ENCODE measurements around the gene MYH9. TPM values are rescaled to one million over a fixed set of nuclear protein-coding genes. Genes with fewer than 3 reads are reported as not detected.

Gene MYH9
- total and polyA plus RNA-seq, 4 donors: 32.3 to 150 (median 98.7) TPM

GRCh38 chr22:36321797-36322601, 65.8 kb downstream of the MYH9 start:
- DNase-seq (ENCODE audit: low spot score): no peak
- WGBS: 93% methylated on average over 37 of the region's 37 CpGs
- peaks cover 9 to 34% (median 23%) of the 10 kb centered on the region in 4 donors for H3K4me1 ChIP-seq (ENCODE audit: control insufficient read depth in 4 of 4, insufficient read depth in 4 of 4, low read length in 3 of 4)

GRCh38 chr22:36320553-36320952, 67.2 kb downstream of the MYH9 start:
- Histone ChIP-seq H3K4me3 (ENCODE audit: low read depth in 1 of 3, low read length in 3 of 3) (no peak overlapping the region), H3K9me3 (ENCODE audit: control insufficient read depth in 4 of 4, low read length in 3 of 4) (no peaks in the 10 kb centered on the region), H3K4me1 (ENCODE audit: control insufficient read depth in 4 of 4, insufficient read depth in 4 of 4, low read length in 3 of 4) (peaks cover 9 to 23% (median 21%) of the 10 kb centered on the region in 4 donors), H3K9ac (ENCODE audit: low read depth in 1 of 2, low read length in 2 of 2) (no peak overlapping the region), H3K27ac (ENCODE audit: low read depth in 1 of 2, low read length in 2 of 2) (no peak overlapping the region), H3K36me3 (ENCODE audit: control insufficient read depth in 4 of 4, insufficient read depth in 3 of 4, low read depth in 1 of 4, low read length in 3 of 4) (peaks cover 17 to 72% (median 49%) of the 10 kb centered on the region in 4 donors), H3K27me3 (ENCODE audit: control insufficient read depth in 4 of 4, insufficient read depth in 4 of 4, low read length in 3 of 4) (no peaks in the 10 kb centered on the region)
- DNase-seq (ENCODE audit: low spot score): no peak
- TF ChIP-seq HNF4A (conservative IDR thresholded peaks at IDR 0.05): no peak
- no peak for TF ChIP-seq TAF1 (conservative IDR thresholded peaks at IDR 0.05)
- TF ChIP-seq RAD21 (IDR thresholded peaks at IDR 0.05): no peak
- no peak for TF ChIP-seq FOXA2 (IDR thresholded peaks at IDR 0.05)
- no peak for TF ChIP-seq RXRA (IDR thresholded peaks at IDR 0.05)
- WGBS: 65% methylated on average over 9 of the region's 9 CpGs

More at GRCh38 chr22:36321797-36322601, 65.8 kb downstream of the MYH9 start:
- no peak overlapping the region for H3K27ac ChIP-seq (ENCODE audit: low read depth in 1 of 2, low read length in 2 of 2)
- no peak overlapping the region for H3K4me3 ChIP-seq (ENCODE audit: low read depth in 1 of 3, low read length in 3 of 3)
- TF ChIP-seq SP1 (IDR thresholded peaks at IDR 0.05): no peak
- TF ChIP-seq RXRA (IDR thresholded peaks at IDR 0.05): no peak
- no peaks in the 10 kb centered on the region for H3K9me3 ChIP-seq (ENCODE audit: control insufficient read depth in 4 of 4, low read length in 3 of 4)
- peaks cover 17 to 74% (median 55%) of the 10 kb centered on the region in 4 donors for H3K36me3 ChIP-seq (ENCODE audit: control insufficient read depth in 4 of 4, insufficient read depth in 3 of 4, low read depth in 1 of 4, low read length in 3 of 4)
- no peaks in the 10 kb centered on the region for H3K27me3 ChIP-seq (ENCODE audit: control insufficient read depth in 4 of 4, insufficient read depth in 4 of 4, low read length in 3 of 4)
- no peak overlapping the region for H3K9ac ChIP-seq (ENCODE audit: low read depth in 1 of 2, low read length in 2 of 2)

GRCh38 chr22:36319595-36320497, 67.9 kb downstream of the MYH9 start:
- H3K9ac ChIP-seq (ENCODE audit: low read depth in 1 of 2, low read length in 2 of 2): no peak overlapping the region
- no peaks in the 10 kb centered on the region for H3K27me3 ChIP-seq (ENCODE audit: control insufficient read depth in 4 of 4, insufficient read depth in 4 of 4, low read length in 3 of 4)
- peaks cover 9 to 16% (median 14%) of the 10 kb centered on the region in 4 donors for H3K4me1 ChIP-seq (ENCODE audit: control insufficient read depth in 4 of 4, insufficient read depth in 4 of 4, low read length in 3 of 4)
- no peak overlapping the region for H3K27ac ChIP-seq (ENCODE audit: low read depth in 1 of 2, low read length in 2 of 2)
- DNase-seq (ENCODE audit: low spot score): no peak
- H3K4me3 ChIP-seq (ENCODE audit: low read depth in 1 of 3, low read length in 3 of 3): no peak overlapping the region
- peaks cover 18 to 76% (median 56%) of the 10 kb centered on the region in 4 donors for H3K36me3 ChIP-seq (ENCODE audit: control insufficient read depth in 4 of 4, insufficient read depth in 3 of 4, low read depth in 1 of 4, low read length in 3 of 4)
- 88% methylated on average over 26 of the region's 26 CpGs for WGBS
- no peak for TF ChIP-seq EGR1 (IDR thresholded peaks at IDR 0.05; ENCODE audit: low read depth in 2 of 2)
- TF ChIP-seq JUND (IDR thresholded peaks at IDR 0.05): no peak
- TF ChIP-seq NR2F2 (IDR thresholded peaks at IDR 0.05): no peak
- no peak for TF ChIP-seq MAX (IDR thresholded peaks at IDR 0.05)
- no peak for TF ChIP-seq GABPA (IDR thresholded peaks at IDR 0.05 in 1 of 2, conservative IDR thresholded peaks at IDR 0.05 in 1 of 2)
- no peak for TF ChIP-seq YY1 (IDR thresholded peaks at IDR 0.05)
- TF ChIP-seq REST (IDR thresholded peaks at IDR 0.05): no peak
- TF ChIP-seq SP1 (IDR thresholded peaks at IDR 0.05): no peak
- TF ChIP-seq CTCF (IDR thresholded peaks at IDR 0.05; ENCODE audit: low read depth, low read length, missing input control): no peak
- TF ChIP-seq RXRA (IDR thresholded peaks at IDR 0.05): no peak
- TF ChIP-seq HNF4A (conservative IDR thresholded peaks at IDR 0.05): no peak
- TF ChIP-seq HNF4G (IDR thresholded peaks at IDR 0.05): no peak
- no peak for TF ChIP-seq ZBTB33 (IDR thresholded peaks at IDR 0.05)
- TF ChIP-seq ATF3 (IDR thresholded peaks at IDR 0.05): no peak
- no peak for TF ChIP-seq FOXA2 (IDR thresholded peaks at IDR 0.05)
- TF ChIP-seq TAF1 (conservative IDR thresholded peaks at IDR 0.05): no peak
- no peak for TF ChIP-seq FOXA1 (IDR thresholded peaks at IDR 0.05)
- H3K9me3 ChIP-seq (ENCODE audit: control insufficient read depth in 4 of 4, low read length in 3 of 4): no peaks in the 10 kb centered on the region
